Measurements from ENCODE around the gene LRFN2.

LRFN2 gene

GRCh38 chr6:40343318-40343876, 243.8 kb downstream of the LRFN2 start:
- no peak for DNase-seq

GRCh38 chr6:40342723-40343122, 244.4 kb downstream of the LRFN2 start:
- no peak for DNase-seq

- DNase-seq: no peak
These were observed 245.4 kb downstream of the LRFN2 start for GRCh38 chr6:40341726-40342125.
